SIG-M5 (cell line): ENCODE measurements around the gene PIK3AP1.
"Not testable (repeated sequence)": the region's sequence is repeated elsewhere in the genome, so short reads cannot be mapped to it uniquely, and the experiment has no call there.

Experiments
- DNase-seq: peaks from one replicate; lab custom pipeline; 2025; lab: John Stamatoyannopoulos, UW

Gene PIK3AP1

GRCh38 chr10:96696845-96697425 is 23.4 kb downstream of the PIK3AP1 start:
- DNase-seq: no peak

GRCh38 chr10:96695975-96696634 is 24.2 kb downstream of the PIK3AP1 start:
- no peak for DNase-seq

GRCh38 chr10:96695366-96695765 is 24.9 kb downstream of the PIK3AP1 start:
- no peak for DNase-seq

GRCh38 chr10:96693431-96693830 is 26.9 kb downstream of the PIK3AP1 start:
- DNase-seq: no peak

- no peak for DNase-seq
Observed at GRCh38 chr10:96692427-96692826, 27.9 kb downstream of the PIK3AP1 start.

GRCh38 chr10:96691761-96692160 is 28.6 kb downstream of the PIK3AP1 start:
- no peak for DNase-seq

- DNase-seq: no peak
Observed at GRCh38 chr10:96690755-96691730, 29.3 kb downstream of the PIK3AP1 start.

- no peak for DNase-seq
Observed at GRCh38 chr10:96688789-96689188, 31.5 kb downstream of the PIK3AP1 start.

- DNase-seq: no peak
Observed at GRCh38 chr10:96687317-96688012, 32.8 kb downstream of the PIK3AP1 start.

- DNase-seq: no peak
Observed at GRCh38 chr10:96686514-96686913, 33.8 kb downstream of the PIK3AP1 start.

GRCh38 chr10:96685306-96685705 is 35.0 kb downstream of the PIK3AP1 start:
- DNase-seq: no peak

GRCh38 chr10:96684826-96685225 is 35.5 kb downstream of the PIK3AP1 start:
- DNase-seq: no peak

- no peak for DNase-seq
Observed at GRCh38 chr10:96683710-96684109, 36.6 kb downstream of the PIK3AP1 start.

- DNase-seq: no peak
Observed at GRCh38 chr10:96683065-96683464, 37.2 kb downstream of the PIK3AP1 start.

GRCh38 chr10:96681524-96681923 is 38.8 kb downstream of the PIK3AP1 start:
- no peak for DNase-seq

- DNase-seq: not testable (repeated sequence)
Observed at GRCh38 chr10:96680463-96680862, 39.9 kb downstream of the PIK3AP1 start.

- DNase-seq: no peak
Observed at GRCh38 chr10:96678725-96679124, 41.6 kb downstream of the PIK3AP1 start.

GRCh38 chr10:96676272-96677112 is 43.8 kb downstream of the PIK3AP1 start:
- DNase-seq: no peak

- DNase-seq: no peak
Observed at GRCh38 chr10:96675846-96676245, 44.5 kb downstream of the PIK3AP1 start.

- peak; percentile 3 for DNase-seq
Observed at GRCh38 chr10:96673318-96674099, 46.8 kb downstream of the PIK3AP1 start.
